ENCODE measurements around the gene SPOP.

SPOP gene

GRCh38 chr17:49695698-49696232, 17.9 kb upstream of the SPOP start:
- TF ChIP-seq CTCF (IDR thresholded peaks at IDR 0.05; ENCODE audit: poor library complexity, severe bottlenecking) = peak; percentile 61
- no peak overlapping the region for H3K27ac ChIP-seq (ENCODE audit: poor library complexity, severe bottlenecking)
- no peak for ATAC-seq (ENCODE audit: low read depth)

GRCh38 chr17:49694847-49695697, 17.2 kb upstream of the SPOP start:
- no peaks in the 10 kb centered on the region for H3K36me3 ChIP-seq (ENCODE audit: low read depth)
- H3K4me1 ChIP-seq (ENCODE audit: insufficient read depth, poor library complexity, severe bottlenecking) = no peaks in the 10 kb centered on the region
- H3K27ac ChIP-seq (ENCODE audit: poor library complexity, severe bottlenecking) = no peak overlapping the region
- ATAC-seq (ENCODE audit: low read depth) (no peak; the same call in 2 of the 3 replicates), DNase-seq (ENCODE audit: low spot score) (no peak)
- no peak overlapping the region for H3K4me3 ChIP-seq (ENCODE audit: severe bottlenecking)
- TF ChIP-seq CTCF (IDR thresholded peaks at IDR 0.05; ENCODE audit: poor library complexity, severe bottlenecking) = peak; percentile 89
- H3K27me3 ChIP-seq (ENCODE audit: insufficient read depth, poor library complexity, severe bottlenecking) = no peaks in the 10 kb centered on the region
- H3K9me3 ChIP-seq (ENCODE audit: severe bottlenecking) = no peaks in the 10 kb centered on the region

More at GRCh38 chr17:49695698-49696232, 17.9 kb upstream of the SPOP start:
- Histone ChIP-seq H3K27me3 (ENCODE audit: insufficient read depth, poor library complexity, severe bottlenecking) (no peaks in the 10 kb centered on the region), H3K4me3 (ENCODE audit: severe bottlenecking) (no peak overlapping the region), H3K9me3 (ENCODE audit: severe bottlenecking) (no peaks in the 10 kb centered on the region), H3K4me1 (ENCODE audit: insufficient read depth, poor library complexity, severe bottlenecking) (no peaks in the 10 kb centered on the region), H3K36me3 (ENCODE audit: low read depth) (peaks cover 5% of the 10 kb centered on the region)
- no peak for DNase-seq (ENCODE audit: low spot score)

- ATAC-seq (ENCODE audit: low read depth) (no peak), DNase-seq (ENCODE audit: low spot score) (no peak)
- TF ChIP-seq CTCF (IDR thresholded peaks at IDR 0.05; ENCODE audit: poor library complexity, severe bottlenecking) = no peak
Measured at GRCh38 chr17:49692751-49693150, 14.9 kb upstream of the SPOP start.

GRCh38 chr17:49691677-49692191, 13.8 kb upstream of the SPOP start:
- H3K27ac ChIP-seq (ENCODE audit: poor library complexity, severe bottlenecking) = no peak overlapping the region
- no peak overlapping the region for H3K4me3 ChIP-seq (ENCODE audit: severe bottlenecking)
- no peaks in the 10 kb centered on the region for H3K27me3 ChIP-seq (ENCODE audit: insufficient read depth, poor library complexity, severe bottlenecking)
- no peak for TF ChIP-seq CTCF (IDR thresholded peaks at IDR 0.05; ENCODE audit: poor library complexity, severe bottlenecking)
- no peaks in the 10 kb centered on the region for H3K9me3 ChIP-seq (ENCODE audit: severe bottlenecking)
- no peak for DNase-seq (ENCODE audit: low spot score)
- ATAC-seq (ENCODE audit: low read depth) = no peak
- peaks cover 6% of the 10 kb centered on the region for H3K4me1 ChIP-seq (ENCODE audit: insufficient read depth, poor library complexity, severe bottlenecking)
- H3K36me3 ChIP-seq (ENCODE audit: low read depth) = no peaks in the 10 kb centered on the region

More at GRCh38 chr17:49692751-49693150, 14.9 kb upstream of the SPOP start:
- Histone ChIP-seq H3K9me3 (ENCODE audit: severe bottlenecking) (no peaks in the 10 kb centered on the region), H3K27ac (ENCODE audit: poor library complexity, severe bottlenecking) (no peak overlapping the region), H3K27me3 (ENCODE audit: insufficient read depth, poor library complexity, severe bottlenecking) (no peaks in the 10 kb centered on the region), H3K4me1 (ENCODE audit: insufficient read depth, poor library complexity, severe bottlenecking) (peaks cover 6% of the 10 kb centered on the region), H3K4me3 (ENCODE audit: severe bottlenecking) (no peak overlapping the region), H3K36me3 (ENCODE audit: low read depth) (no peaks in the 10 kb centered on the region)

Measured in RWPE2 (cell line).